DLD1 (cell line): ENCODE data around the gene CRAMP1.

Experiments used
- in situ Hi-C: cut with HindIII; loops from 2 replicates; pipeline ENCODE4 v1.10.0; 2017; ENCODE audit warnings: low sequenced_read_pairs

CRAMP1 gene, protein sequence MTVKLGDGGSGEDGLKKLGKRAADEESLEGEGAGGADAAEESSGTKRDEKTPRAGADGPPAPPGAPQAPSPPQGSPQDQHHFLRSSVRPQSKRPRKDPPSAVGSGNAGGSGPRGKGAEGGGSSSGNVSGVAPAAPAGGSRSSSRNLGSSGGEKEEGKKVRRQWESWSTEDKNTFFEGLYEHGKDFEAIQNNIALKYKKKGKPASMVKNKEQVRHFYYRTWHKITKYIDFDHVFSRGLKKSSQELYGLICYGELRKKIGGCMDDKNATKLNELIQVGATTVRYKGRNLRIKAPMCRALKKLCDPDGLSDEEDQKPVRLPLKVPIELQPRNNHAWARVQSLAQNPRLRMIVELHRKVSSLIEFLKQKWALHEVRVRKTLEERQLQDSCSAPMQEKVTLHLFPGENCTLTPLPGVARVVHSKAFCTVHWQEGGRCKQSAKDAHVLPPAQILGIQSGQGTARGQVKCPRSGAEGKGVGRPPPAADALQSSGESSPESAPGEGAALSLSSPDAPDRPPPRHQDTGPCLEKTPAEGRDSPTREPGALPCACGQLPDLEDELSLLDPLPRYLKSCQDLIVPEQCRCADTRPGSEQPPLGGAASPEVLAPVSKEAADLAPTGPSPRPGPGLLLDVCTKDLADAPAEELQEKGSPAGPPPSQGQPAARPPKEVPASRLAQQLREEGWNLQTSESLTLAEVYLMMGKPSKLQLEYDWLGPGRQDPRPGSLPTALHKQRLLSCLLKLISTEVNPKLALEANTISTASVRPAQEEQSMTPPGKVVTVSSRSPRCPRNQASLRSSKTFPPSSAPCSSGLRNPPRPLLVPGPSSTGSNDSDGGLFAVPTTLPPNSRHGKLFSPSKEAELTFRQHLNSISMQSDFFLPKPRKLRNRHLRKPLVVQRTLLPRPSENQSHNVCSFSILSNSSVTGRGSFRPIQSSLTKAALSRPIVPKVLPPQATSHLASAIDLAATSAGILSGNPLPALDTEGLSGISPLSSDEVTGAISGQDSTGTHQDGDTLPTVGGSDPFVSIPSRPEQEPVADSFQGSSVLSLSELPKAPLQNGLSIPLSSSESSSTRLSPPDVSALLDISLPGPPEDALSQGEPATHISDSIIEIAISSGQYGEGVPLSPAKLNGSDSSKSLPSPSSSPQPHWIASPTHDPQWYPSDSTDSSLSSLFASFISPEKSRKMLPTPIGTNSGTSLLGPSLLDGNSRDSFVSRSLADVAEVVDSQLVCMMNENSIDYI (N-terminal part only)

DNA sequence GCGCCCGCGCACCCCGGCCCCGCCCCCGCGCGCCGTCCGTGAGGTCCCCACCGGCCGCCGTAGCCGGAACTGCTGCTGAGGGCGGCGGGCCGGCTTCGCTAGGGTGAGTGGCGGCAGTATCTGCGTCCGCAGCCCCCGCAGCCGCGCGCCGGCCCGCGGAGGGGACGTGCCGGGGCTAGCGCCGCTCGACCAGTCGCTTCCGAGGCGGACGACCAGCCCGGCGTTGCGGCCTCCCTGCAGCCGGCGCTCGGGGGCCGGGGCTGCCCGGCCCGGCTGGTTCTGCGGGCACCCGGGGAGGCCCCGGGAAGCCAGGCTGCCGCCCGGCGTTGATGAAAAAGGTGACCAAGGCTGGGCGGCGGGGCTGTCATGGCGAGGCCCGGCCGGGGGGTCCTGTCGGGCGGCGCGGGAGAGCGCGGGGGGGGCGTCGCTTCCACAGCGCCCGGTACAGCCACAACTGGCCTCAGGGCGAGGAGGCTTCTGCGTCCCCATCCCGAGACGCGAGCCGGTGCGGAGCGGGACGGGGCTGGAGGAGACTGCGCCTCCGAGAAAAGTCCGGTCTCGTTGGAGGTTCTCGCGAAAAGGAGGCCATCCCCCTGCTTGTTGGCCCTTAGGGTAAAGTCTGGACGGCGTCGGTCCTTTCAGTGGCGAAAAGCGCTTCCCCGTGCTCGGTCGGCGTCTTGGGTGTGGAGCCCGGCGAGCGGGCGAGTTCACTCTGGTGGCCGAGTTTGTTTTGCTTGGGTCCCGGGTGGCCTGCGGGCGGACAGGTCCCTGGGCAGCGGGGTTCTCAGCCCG lies at the start of gene CRAMP1:
TSS of gene CRAMP1 (plus strand) at position 41 of the 792 bp plus-strand sequence. CDS start 2,280 bp downstream, outside the sequence.
- in situ Hi-C loops, result no loop called here

GRCh38 chr16:1563786-1564185 lies 48.4 kb upstream of the CRAMP1 start:
- in situ Hi-C loops, result no loop called here

DNA sequence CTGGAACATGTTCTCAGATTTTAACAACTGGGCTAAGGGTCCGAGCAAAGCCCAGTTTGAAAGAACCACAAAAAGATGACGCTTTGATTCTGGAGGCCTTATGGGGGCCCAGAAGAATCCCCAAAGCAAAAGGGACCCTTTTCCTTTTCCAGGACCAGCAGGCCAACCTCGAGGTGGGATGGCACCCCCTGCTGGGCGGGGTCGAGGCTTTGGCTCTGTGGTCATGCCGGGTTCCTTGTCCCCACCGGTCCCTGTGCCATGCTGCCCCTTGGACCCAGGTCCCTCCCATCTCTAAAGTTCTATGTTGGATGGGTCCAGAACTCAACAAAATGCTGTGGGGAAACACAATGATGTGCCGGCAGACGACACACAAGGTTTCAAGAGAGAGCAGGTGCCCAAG lies 47.8 kb upstream of the CRAMP1 start:
- in situ Hi-C loops, result no loop called here

GRCh38 chr16:1565083-1565805 lies 46.9 kb upstream of the CRAMP1 start:
- in situ Hi-C loops, result no loop called here

GRCh38 chr16:1567988-1568387 lies 44.2 kb upstream of the CRAMP1 start:
- in situ Hi-C loops, result no loop called here

DNA sequence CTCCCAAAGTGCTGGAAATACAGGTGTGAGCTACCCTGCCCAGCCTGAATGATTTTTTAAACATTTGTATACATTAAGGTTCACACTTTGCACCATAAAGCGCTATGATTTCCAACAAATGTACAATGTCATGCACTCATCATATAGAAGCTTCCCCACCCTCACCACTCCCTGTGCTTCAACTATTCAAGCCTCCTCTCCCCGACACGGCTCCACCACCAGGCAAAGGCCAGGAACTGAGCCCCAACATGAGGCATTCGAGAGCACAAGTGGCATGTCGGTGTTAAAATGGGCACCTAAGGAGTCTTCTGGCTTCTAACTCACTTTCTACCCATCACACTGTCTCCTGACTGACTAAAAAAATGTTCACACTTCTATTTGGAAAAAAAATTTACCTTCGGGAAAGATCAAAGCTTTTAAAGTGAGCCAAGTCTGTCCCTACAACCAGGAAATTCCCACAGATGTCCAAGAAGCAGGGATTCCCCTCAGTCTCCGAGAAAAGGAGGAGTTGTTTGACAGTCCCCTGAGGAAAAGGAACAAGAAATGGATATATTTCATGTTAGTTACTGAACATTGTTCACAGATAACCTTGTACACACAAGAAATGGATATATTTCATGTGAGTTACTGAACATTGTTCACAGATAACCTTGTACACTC lies 41.0 kb upstream of the CRAMP1 start:
- in situ Hi-C loops, result no loop called here

- in situ Hi-C loops, result no loop called here
Observed at GRCh38 chr16:1572673-1573072, 39.5 kb upstream of the CRAMP1 start.

DNA sequence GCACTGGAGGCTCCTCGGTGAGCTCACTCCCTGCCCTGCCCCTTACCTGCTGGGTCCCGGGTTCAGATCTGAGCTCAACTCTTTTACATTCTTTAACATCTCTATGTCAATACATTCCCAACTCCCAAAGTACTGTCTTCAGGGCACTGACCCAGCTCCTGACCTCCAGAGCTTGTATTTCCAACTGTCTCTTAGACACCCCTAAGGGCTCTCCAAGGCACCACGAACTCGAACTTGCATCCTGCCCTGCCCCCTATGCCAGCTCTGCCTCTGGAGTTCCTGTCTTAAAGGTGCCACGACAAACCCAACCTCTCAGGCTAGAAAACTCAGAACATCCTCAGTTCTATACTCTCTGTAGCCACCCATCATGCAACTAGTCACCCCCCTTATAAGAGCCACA lies 38.9 kb upstream of the CRAMP1 start:
- in situ Hi-C loops, result no loop called here

DNA sequence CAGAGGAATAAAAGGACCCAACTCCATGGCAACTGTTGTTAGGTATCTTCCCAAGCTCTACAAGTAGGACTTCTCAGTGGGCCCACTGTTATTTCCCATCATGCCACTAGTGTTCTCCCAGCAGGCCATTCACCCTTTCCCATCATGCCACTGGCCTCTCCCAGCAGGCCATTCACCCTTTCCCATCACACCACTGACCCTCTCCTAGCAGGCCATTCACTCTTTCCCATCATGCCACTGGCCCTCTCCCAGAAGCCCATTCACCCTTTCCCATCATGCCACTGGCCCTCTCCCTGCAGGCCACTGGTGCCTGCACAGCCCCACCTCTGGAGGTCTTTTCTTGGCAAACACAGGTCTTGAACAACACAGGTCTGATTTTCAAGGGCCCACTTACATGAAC lies 36.6 kb upstream of the CRAMP1 start:
- in situ Hi-C loops, result no loop called here

DNA sequence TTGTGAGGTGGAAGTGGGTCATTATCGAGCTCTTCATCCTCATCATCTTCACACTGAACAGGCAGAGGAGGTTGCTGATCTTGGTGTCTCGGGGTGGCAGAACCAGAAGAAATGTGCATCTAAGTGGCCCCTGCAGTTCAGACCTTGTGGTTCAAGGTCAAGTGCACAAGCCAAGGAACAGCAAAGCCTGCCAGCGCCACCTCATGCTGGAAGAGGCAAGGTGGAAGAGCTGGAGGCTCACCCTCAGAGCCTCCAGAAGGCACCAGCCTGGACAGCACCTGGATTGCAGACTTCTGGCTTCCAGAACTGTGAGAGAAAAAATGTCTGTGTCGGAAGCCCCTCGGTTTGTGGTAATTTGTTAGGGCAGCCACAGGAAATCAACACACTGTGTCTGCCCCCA lies 32.9 kb upstream of the CRAMP1 start:
- in situ Hi-C loops, result no loop called here

DNA sequence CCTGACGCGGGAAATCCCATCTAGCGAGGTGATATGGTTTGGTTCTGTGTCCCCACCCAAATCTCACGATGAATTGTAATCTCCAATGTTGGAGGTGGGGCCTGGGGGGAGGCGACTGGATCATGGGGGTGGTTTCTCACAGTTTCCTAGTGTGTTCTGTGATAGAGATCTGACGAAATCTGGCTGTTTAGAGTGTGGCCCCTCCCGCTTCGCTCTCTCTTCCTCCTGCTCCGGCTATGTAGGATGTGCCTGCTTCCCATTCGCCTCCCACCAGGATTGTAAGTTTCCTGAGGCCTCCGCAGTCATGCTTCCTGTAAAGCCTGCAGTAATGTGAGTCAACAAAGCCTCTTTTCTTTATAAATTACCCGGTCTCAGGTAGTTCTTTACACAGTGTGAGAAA lies 31.9 kb upstream of the CRAMP1 start:
- in situ Hi-C loops, result no loop called here

- in situ Hi-C loops, result no loop called here
Observed at GRCh38 chr16:1580956-1581355, 31.2 kb upstream of the CRAMP1 start.

- in situ Hi-C loops, result no loop called here
Observed at GRCh38 chr16:1581804-1582203, 30.4 kb upstream of the CRAMP1 start.

DNA sequence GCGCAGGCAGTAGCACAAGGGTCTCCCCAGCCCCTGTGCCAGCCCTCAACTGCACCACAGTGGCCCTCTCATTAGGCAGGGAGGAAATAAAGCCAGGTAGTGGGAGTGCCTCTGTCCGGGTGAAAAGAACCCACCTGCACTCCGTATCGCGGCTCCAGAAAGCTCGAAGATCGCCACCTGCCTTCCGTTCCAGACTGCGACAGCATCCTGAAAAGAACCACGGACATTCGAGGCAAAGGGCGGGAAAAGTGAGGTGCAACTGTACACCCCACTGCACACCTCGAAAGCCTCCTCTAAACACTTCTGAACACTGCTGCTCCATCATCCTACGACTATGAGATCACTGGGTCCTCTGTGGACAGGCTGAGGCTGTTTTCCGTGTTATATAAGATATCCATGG lies 29.0 kb upstream of the CRAMP1 start:
- in situ Hi-C loops, result no loop called here

DNA sequence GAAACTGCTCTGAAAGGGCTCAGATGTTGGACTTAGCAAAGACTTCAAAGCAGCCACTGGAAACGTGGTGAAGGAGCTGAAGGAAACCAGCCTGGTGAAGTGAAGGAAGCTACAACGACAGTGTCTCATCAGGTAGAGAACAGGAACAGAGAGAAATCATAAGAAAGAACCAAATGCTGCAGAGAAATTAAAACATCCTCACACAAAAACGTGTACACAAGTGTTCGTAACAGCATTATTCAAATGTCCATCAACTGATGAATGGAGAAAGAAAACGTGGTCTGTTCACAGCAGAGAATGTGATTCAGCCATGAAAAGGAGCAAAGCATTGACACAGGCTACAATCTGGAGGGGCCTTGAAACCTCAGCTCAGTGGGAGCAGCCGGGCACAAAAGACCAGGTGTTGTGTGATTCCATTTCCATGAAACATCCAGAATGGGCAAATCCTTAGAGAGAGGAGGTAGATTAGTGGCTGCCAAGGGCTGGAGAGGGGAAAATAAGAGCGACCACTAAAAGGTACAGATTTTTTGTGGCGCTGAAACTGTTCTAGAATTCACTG lies 27.2 kb upstream of the CRAMP1 start:
- in situ Hi-C loops, result no loop called here

GRCh38 chr16:1590366-1590765 lies 21.8 kb upstream of the CRAMP1 start:
- in situ Hi-C loops, result no loop called here

DNA sequence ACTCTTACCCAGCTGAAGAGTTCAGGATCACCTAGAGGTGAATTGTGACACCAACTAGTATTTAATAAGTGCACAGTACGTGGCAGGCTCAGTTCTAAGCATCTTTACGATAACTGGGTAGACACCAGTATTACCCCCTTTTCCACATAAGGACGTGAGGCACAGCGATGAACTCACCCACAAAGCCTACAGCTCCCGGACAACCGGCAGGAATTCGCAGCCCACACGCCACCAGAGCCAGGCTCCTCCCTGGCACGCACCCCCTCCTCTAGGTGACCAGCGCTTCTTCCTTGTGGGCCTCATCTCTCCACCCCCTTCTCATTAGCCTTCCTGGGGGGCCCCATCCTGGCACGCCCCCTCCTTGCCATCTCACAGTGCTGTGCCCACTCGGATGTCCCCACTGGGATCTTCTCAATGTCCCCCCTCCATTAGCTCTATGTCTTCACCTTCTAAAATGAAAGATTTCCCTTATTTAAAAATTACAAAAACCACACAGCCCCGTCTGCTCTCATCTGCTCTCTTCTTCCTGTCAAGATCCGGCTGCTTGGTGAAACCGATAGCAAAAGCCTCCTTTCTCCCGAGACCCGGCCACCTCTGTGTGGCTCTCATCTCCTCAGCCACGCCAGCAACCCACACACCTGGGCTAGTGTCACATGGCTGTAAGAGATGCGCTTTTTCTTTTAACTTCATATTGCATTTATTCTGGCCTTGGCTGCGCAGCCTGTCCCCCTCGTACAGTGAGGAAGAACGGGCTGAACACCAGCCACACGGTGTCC lies 21.0 kb upstream of the CRAMP1 start:
- in situ Hi-C loops, result no loop called here

DNA sequence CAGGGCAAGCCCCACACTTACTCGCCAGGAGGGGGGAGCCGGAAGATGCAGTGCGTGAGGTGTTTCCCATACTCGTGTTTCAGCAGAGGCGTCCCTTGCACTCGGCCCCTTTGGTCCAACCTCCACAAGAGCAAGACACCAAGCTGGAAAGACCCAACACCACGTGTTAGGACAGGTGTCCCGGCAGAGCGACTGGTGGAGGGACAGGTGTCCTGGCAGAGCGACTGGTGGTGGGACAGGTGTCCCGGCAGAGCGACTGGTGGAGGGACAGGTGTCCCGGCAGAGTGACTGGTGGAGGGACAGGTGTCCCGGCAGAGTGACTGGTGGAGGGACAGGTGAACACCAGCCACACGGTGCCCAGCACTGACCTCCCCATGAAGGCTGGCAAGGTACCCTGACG lies 19.7 kb upstream of the CRAMP1 start:
- in situ Hi-C loops, result no loop called here
